Measurements from ENCODE around the gene LYRM4.
"Not testable (repeated sequence)": the region's sequence is repeated elsewhere in the genome, so short reads cannot be mapped to it uniquely, and the experiment has no call there.

The LYRM4 gene

DNA sequence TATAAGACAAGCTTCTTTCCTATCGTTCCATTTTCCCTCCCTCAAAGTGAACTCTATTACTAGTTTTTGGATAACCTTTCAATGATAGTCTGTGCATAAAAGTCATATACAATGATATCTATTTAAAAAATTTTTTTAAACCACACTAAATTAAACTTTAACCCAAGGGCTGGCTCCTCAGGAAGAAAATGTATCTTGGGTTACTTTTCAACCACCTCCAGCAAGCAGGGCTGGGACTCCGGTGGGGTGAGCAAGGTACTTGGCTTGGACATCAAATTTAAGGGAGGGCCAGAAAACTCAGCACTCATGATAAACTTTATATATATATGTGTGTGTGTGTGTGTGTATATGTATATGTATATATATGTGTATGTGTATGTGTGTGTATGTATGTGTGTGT, 189.5 kb downstream of the LYRM4 start:
- DNase-seq = no peak

DNA sequence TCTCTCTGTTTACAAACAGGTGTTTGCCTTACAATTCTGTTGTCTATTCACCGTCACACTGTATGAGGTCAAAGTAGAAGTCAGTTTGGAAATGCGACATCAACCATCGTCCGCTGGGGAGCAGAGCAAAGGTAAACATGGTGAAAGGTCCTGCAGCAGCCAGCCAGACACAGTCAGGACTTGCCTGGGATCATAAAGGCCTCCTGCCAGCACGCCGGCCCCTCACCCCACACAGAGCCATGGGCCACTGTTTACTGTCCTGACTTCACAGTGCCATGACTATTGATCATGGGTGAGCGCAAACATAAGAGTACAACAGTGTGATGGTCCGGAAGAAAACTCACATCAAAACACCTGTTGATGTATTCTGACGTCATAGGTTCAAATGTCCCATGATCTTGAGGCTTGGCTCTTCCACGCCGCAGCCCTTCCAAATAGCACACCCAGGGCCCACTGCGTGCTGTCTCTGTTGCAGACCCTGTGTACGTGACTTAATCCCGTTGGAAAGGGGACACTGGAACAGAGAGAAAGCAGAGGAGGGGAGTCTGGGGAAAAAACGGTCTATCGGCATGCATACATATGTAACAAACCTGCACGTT, 192.5 kb downstream of the LYRM4 start:
- DNase-seq = no peak

DNA sequence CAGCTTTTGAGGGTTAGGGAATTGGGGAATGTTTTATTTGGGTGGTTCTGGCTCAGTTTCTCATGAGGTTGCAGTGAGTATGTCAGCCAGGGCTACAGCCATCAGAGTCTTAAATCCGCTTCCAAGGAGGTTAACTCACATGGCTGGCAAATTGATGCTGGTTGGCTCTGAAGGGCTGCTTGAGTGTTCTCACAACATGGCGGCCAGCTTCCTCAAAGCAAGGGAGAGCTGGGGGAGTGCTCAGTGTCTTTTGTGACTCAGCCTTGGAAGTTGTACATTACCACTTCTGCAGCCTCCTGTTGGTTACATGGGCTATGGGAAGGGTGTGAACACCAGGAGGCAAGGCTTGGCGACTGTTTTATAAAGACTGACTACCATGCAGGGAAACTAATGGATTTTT, 193.4 kb downstream of the LYRM4 start:
- no peak for DNase-seq

- DNase-seq = no peak
Measured at GRCh38 chr6:5066456-5067093, 194.2 kb downstream of the LYRM4 start.

GRCh38 chr6:5063617-5064016, 197.1 kb downstream of the LYRM4 start:
- no peak for DNase-seq

DNA sequence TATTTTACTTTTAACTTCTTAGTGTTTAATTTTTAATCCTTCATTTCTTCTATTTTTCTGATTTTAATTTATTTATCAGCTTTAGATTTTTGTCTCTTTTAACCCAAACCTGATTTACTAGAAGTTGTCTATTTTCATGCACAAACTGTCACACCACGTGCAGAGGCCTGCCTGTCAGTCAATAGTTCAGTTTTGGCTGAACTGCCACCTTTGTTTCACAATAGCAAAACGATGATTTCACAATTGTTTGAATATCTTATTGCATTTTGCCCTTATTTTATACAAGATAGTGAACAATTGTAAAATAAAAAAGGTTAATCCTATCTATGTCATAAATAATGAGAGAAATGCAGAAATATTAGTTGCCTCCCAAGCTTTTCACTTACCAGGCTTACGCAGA, 199.6 kb downstream of the LYRM4 start:
- no peak for DNase-seq

- not testable (repeated sequence) for DNase-seq
Measured at GRCh38 chr6:5060439-5060838, 200.3 kb downstream of the LYRM4 start.

- DNase-seq = no peak
Measured at GRCh38 chr6:5059036-5059896, 201.5 kb downstream of the LYRM4 start.
